Brain microvascular endothelial cell (primary cell): ENCODE data around the gene CABS1.

Experiments
- DNase-seq: peaks from one replicate; pipeline ENCODE4 v3.0.0-alpha.2; 2020
- H3K27ac ChIP-seq: fragments of 250-450 bp; sonication (Bioruptor Pico); 2 replicates; pipeline ENCODE4 v1.5.1; 2020; ENCODE audit warnings: mild to moderate bottlenecking, moderate library complexity
- H3K27me3 ChIP-seq: fragments of 250-450 bp; sonication (Bioruptor Pico); replicated peaks from 2 replicates; pipeline ENCODE4 v1.5.1; 2020; ENCODE audit warnings: mild to moderate bottlenecking
- H3K36me3 ChIP-seq: fragments of 250-450 bp; sonication (Bioruptor Pico); replicated peaks from 2 replicates; pipeline ENCODE4 v1.5.1; 2020; ENCODE audit warnings: mild to moderate bottlenecking
- H3K4me3 ChIP-seq: 2 replicates; pipeline ENCODE4 v1.5.1; 2011; ENCODE audit warnings: low read depth, mild to moderate bottlenecking, control low read depth, low read length, moderate library complexity
- in situ Hi-C: cut with HindIII; loops from 2 replicates; pipeline ENCODE4 v1.10.0; 2017; ENCODE audit warnings: low sequenced_read_pairs, low pct_ligation_motif_present
- TF ChIP-seq, protein P1 (sequence below): IDR thresholded peaks from 2 replicates; pipeline ENCODE4 v1.5.1; 2011; ENCODE audit warnings: low read depth, mild to moderate bottlenecking, moderate library complexity, low read length, control low read depth, inconsistent platforms; ENCODE audit errors: missing control alignments

The CABS1 gene

GRCh38 chr4:70364002-70364401 is 29.2 kb downstream of the CABS1 start:
- no peak overlapping the region for H3K4me3 ChIP-seq
- H3K27me3 ChIP-seq: no peaks in the 10 kb centered on the region
- no peak for DNase-seq
- in situ Hi-C loops: no loop called here
- H3K27ac ChIP-seq: no peak overlapping the region
- TF ChIP-seq, protein P1, sequence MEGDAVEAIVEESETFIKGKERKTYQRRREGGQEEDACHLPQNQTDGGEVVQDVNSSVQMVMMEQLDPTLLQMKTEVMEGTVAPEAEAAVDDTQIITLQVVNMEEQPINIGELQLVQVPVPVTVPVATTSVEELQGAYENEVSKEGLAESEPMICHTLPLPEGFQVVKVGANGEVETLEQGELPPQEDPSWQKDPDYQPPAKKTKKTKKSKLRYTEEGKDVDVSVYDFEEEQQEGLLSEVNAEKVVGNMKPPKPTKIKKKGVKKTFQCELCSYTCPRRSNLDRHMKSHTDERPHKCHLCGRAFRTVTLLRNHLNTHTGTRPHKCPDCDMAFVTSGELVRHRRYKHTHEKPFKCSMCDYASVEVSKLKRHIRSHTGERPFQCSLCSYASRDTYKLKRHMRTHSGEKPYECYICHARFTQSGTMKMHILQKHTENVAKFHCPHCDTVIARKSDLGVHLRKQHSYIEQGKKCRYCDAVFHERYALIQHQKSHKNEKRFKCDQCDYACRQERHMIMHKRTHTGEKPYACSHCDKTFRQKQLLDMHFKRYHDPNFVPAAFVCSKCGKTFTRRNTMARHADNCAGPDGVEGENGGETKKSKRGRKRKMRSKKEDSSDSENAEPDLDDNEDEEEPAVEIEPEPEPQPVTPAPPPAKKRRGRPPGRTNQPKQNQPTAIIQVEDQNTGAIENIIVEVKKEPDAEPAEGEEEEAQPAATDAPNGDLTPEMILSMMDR: no peak
- no peaks in the 10 kb centered on the region for H3K36me3 ChIP-seq

DNA sequence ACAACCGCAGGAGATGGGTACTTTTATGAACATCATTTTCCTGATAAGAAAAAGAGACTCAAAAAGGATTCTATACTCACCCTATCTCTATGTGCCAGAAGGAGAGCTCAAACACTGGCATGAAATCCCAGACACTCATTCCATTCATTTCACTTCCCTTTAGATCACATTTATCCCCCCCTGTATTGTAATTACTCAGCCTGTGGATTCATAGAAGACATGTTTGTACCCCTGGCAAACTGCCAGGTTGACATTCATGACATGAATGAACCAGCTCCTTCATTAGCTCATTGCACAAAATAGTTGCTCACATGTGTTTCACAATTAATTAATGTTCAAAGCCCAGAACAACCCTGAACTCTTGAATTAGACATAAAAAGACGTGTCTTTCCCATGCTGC is 30.7 kb downstream of the CABS1 start:
- no peaks in the 10 kb centered on the region for H3K36me3 ChIP-seq
- TF ChIP-seq, protein P1: no peak
- DNase-seq: no peak
- no peaks in the 10 kb centered on the region for H3K27me3 ChIP-seq
- in situ Hi-C loops: no loop called here
- H3K27ac ChIP-seq: no peak overlapping the region
- H3K4me3 ChIP-seq: no peak overlapping the region

DNA sequence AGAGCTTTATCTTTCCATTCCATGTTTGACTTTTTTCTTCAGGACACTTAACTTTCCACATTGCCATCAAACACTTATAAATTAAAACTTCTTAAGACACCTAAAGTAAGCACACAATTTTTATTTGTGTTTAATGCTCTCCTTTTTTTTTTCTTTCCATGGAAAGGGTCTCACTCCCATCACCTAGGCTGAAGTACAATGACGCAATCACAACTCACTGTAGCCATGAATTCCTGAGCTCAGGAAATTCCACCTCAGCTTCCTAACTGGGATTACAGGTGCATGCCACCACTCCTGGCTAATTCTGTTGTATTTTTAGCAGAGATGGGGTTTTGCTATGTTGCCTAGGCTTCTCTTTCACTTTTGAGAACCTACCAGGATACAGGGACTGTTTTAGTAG is 33.0 kb downstream of the CABS1 start:
- no peak for DNase-seq
- TF ChIP-seq, protein P1: no peak
- no peaks in the 10 kb centered on the region for H3K36me3 ChIP-seq
- no peaks in the 10 kb centered on the region for H3K27me3 ChIP-seq
- H3K4me3 ChIP-seq: no peak overlapping the region
- no peak overlapping the region for H3K27ac ChIP-seq
- in situ Hi-C loops: no loop called here

DNA sequence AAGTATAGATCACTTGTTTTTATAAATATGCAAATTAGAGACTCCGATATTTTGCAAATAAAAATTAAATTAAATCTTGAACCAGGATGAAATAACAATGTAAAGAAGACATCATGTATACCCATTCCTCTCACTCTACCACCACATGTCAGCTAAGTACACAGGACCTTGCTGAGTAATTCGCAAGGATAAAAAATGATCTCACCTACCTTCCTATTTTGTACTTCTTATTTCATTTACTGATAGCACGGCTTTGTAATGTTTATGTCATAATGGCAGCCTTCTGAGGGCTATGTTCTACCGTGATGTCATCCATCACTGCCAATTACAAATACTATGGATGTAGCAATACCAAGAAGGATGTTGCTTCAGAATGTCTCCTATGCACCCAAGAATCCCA is 37.2 kb downstream of the CABS1 start:
- TF ChIP-seq, protein P1: no peak
- in situ Hi-C loops: no loop called here
- H3K27me3 ChIP-seq: no peaks in the 10 kb centered on the region

GRCh38 chr4:70372760-70373159 is 38.0 kb downstream of the CABS1 start:
- no peaks in the 10 kb centered on the region for H3K36me3 ChIP-seq
- in situ Hi-C loops: no loop called here
- H3K27ac ChIP-seq: no peak overlapping the region
- TF ChIP-seq, protein P1: no peak
- no peak overlapping the region for H3K4me3 ChIP-seq
- no peak for DNase-seq
- H3K27me3 ChIP-seq: no peaks in the 10 kb centered on the region

More for the DNA sequence above, 37.2 kb downstream of the CABS1 start:
- no peak for DNase-seq
- no peak overlapping the region for H3K4me3 ChIP-seq
- H3K36me3 ChIP-seq: no peaks in the 10 kb centered on the region
- H3K27ac ChIP-seq: no peak overlapping the region

DNA sequence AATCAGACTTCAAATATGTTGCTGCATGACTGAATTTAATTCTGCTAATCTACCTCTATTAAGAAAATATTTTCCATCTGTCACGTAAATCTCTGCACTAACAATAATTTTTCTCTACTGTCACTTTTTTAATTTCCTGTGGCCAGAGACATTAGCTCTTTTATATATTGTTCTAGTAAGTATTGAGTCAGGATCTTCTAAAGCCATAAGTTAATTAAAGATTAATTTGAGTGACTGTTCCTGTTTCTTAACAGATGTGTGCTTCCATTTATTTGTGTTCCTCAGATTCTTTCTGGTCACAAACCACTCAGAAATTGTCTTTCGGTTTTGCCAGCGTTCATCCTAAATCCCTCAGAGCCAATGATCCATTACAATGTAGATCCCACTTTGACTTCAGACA is 45.8 kb downstream of the CABS1 start:
- no peak overlapping the region for H3K27ac ChIP-seq
- no peak overlapping the region for H3K4me3 ChIP-seq
- in situ Hi-C loops: no loop called here
- no peak for DNase-seq
- no peaks in the 10 kb centered on the region for H3K36me3 ChIP-seq
- TF ChIP-seq, protein P1: no peak
- H3K27me3 ChIP-seq: no peaks in the 10 kb centered on the region
